ENCODE measurements around the gene APOBEC3B.

The APOBEC3B gene

GRCh38 chr22:38963872-38964271, 18.3 kb upstream of the APOBEC3B start:
- no peak overlapping the region for H3K9ac ChIP-seq (ENCODE audit: low read depth, low read length)
- no peak overlapping the region for H3K4me3 ChIP-seq (ENCODE audit: low read depth in 1 of 2, low read length in 2 of 2)
- H3K79me2 ChIP-seq (ENCODE audit: insufficient read depth, low read length) = no peaks in the 10 kb centered on the region
- H3K4me2 ChIP-seq (ENCODE audit: insufficient read depth, low read length) = no peak overlapping the region
- no peak overlapping the region for H2AFZ ChIP-seq (ENCODE audit: low read depth, low read length)
- no peak for DNase-seq
- no peaks in the 10 kb centered on the region for H3K9me3 ChIP-seq (ENCODE audit: insufficient read depth, low read length, severe bottlenecking)
- no peak for TF ChIP-seq EZH2 (IDR thresholded peaks at IDR 0.05; ENCODE audit: borderline replicate concordance, low read depth, low read length, severe bottlenecking)
- TF ChIP-seq CTCF (IDR thresholded peaks at IDR 0.05; ENCODE audit: borderline replicate concordance, extremely low read depth, low read length, poor library complexity, severe bottlenecking) = no peak
- no peaks in the 10 kb centered on the region for H3K36me3 ChIP-seq (ENCODE audit: insufficient read depth, low read length)
- ATAC-seq (ENCODE audit: insufficient read depth, low read depth) = no peak
- no peak overlapping the region for H3K27ac ChIP-seq (ENCODE audit: low read length)
- H3K4me1 ChIP-seq (ENCODE audit: insufficient read depth, low read length) = no peaks in the 10 kb centered on the region
- H3K27me3 ChIP-seq (ENCODE audit: insufficient read depth, low read length, poor library complexity) = no peaks in the 10 kb centered on the region
- H4K20me1 ChIP-seq (ENCODE audit: insufficient read depth, low read length) = 0 out of 2 replicates have a peak, but pooled peaks cover 6% of the 10 kb centered on the region

- Histone ChIP-seq H3K27me3 (ENCODE audit: insufficient read depth, low read length, poor library complexity) (no peaks in the 10 kb centered on the region), H3K4me3 (ENCODE audit: low read depth in 1 of 2, low read length in 2 of 2) (no peak overlapping the region), H3K9ac (ENCODE audit: low read depth, low read length) (no peak overlapping the region), H4K20me1 (ENCODE audit: insufficient read depth, low read length) (0 out of 2 replicates have a peak, but pooled peaks cover 6% of the 10 kb centered on the region), H3K9me3 (ENCODE audit: insufficient read depth, low read length, severe bottlenecking) (no peaks in the 10 kb centered on the region), H3K36me3 (ENCODE audit: insufficient read depth, low read length) (no peaks in the 10 kb centered on the region), H3K4me2 (ENCODE audit: insufficient read depth, low read length) (no peak overlapping the region), H3K4me1 (ENCODE audit: insufficient read depth, low read length) (no peaks in the 10 kb centered on the region), H3K79me2 (ENCODE audit: insufficient read depth, low read length) (no peaks in the 10 kb centered on the region), H2AFZ (ENCODE audit: low read depth, low read length) (no peak overlapping the region), H3K27ac (ENCODE audit: low read length) (no peak overlapping the region)
- TF ChIP-seq EZH2 (IDR thresholded peaks at IDR 0.05; ENCODE audit: borderline replicate concordance, low read depth, low read length, severe bottlenecking) (no peak), CTCF (IDR thresholded peaks at IDR 0.05; ENCODE audit: borderline replicate concordance, extremely low read depth, low read length, poor library complexity, severe bottlenecking) (no peak)
- ATAC-seq (ENCODE audit: insufficient read depth, low read depth) (no peak), DNase-seq (no peak)
Observed at GRCh38 chr22:38964306-38964705, 17.8 kb upstream of the APOBEC3B start.

- DNase-seq (no peak), ATAC-seq (ENCODE audit: insufficient read depth, low read depth) (no peak)
- no peaks in the 10 kb centered on the region for H3K36me3 ChIP-seq (ENCODE audit: insufficient read depth, low read length)
- no peak for TF ChIP-seq CTCF (IDR thresholded peaks at IDR 0.05; ENCODE audit: borderline replicate concordance, extremely low read depth, low read length, poor library complexity, severe bottlenecking)
- TF ChIP-seq EZH2 (IDR thresholded peaks at IDR 0.05; ENCODE audit: borderline replicate concordance, low read depth, low read length, severe bottlenecking) = no peak
- H3K27ac ChIP-seq (ENCODE audit: low read length) = no peak overlapping the region
- H2AFZ ChIP-seq (ENCODE audit: low read depth, low read length) = no peak overlapping the region
- H3K27me3 ChIP-seq (ENCODE audit: insufficient read depth, low read length, poor library complexity) = no peaks in the 10 kb centered on the region
- no peaks in the 10 kb centered on the region for H3K79me2 ChIP-seq (ENCODE audit: insufficient read depth, low read length)
- 0 out of 2 replicates have a peak, but pooled peaks cover 6% of the 10 kb centered on the region for H4K20me1 ChIP-seq (ENCODE audit: insufficient read depth, low read length)
- H3K4me3 ChIP-seq (ENCODE audit: low read depth in 1 of 2, low read length in 2 of 2) = no peak overlapping the region
- no peaks in the 10 kb centered on the region for H3K9me3 ChIP-seq (ENCODE audit: insufficient read depth, low read length, severe bottlenecking)
- no peak overlapping the region for H3K9ac ChIP-seq (ENCODE audit: low read depth, low read length)
- no peaks in the 10 kb centered on the region for H3K4me1 ChIP-seq (ENCODE audit: insufficient read depth, low read length)
- no peak overlapping the region for H3K4me2 ChIP-seq (ENCODE audit: insufficient read depth, low read length)
Observed at GRCh38 chr22:38964989-38965388, 17.2 kb upstream of the APOBEC3B start.

All from DND-41 (cell line).